Ovary (tissue), 3 donors: ENCODE results near the gene MYF6.
"Not testable (repeated sequence)": the region's sequence is repeated elsewhere in the genome, so short reads cannot be mapped to it uniquely, and the experiment has no call there.

ENCODE experiments used
- EP300 ChIP-seq: sonication (generic); formaldehyde crosslinking; IDR thresholded peaks from one replicate; pipeline ENCODE4 v1.6.1; 2017; ENCODE audit warnings: antibody characterized with exemption
- POLR2A ChIP-seq: fragments of 450-650 bp; IDR thresholded peaks from one replicate; pipeline ENCODE4 v1.6.1; 2017; ENCODE audit warnings: antibody characterized with exemption, mild to moderate bottlenecking, moderate library complexity
- TF ChIP-seq, protein P1 (sequence below), 3 donors: fragments of 450-650 bp in 2 of 3; fragments of 200-600 bp in 1 of 3; IDR thresholded peaks; one replicate each; pipeline versions ENCODE4 v1.5.1 to v1.8.0; 2016 to 2022; ENCODE audit warnings: antibody characterized with exemption in 3 of 3, mild to moderate bottlenecking in 1 of 3
- donor health status: DM: no; HTN: no; CAD: no.

DNA sequence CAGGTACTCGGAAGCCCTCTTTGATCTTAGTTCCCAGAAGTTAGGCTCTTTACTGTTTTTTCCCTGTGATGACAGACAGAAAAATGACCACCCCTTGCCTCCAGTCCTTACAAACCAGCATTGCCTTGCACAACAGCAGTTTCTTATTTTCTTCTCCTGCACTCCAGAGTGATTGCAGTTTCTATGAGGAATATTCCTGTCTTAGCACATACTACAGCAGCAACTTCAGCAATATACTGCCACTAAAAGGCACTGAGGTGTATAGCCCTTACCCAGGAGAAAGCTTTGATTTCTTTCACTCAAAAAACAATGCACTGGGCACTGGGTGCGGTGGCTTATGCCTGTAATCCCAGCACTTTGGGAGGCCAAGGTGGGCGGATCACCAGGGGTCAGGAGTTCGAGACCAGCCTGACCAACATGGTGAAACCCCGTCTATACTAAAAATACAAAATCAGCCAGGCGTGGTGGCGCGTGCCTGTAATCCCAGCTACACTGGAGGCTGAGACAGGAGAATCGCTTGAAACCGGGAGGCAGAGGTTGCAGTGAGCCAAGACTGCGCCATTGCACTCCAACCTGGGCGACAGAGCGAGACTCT is 31.3 kb upstream of the MYF6 start:
- TF ChIP-seq, protein P1, sequence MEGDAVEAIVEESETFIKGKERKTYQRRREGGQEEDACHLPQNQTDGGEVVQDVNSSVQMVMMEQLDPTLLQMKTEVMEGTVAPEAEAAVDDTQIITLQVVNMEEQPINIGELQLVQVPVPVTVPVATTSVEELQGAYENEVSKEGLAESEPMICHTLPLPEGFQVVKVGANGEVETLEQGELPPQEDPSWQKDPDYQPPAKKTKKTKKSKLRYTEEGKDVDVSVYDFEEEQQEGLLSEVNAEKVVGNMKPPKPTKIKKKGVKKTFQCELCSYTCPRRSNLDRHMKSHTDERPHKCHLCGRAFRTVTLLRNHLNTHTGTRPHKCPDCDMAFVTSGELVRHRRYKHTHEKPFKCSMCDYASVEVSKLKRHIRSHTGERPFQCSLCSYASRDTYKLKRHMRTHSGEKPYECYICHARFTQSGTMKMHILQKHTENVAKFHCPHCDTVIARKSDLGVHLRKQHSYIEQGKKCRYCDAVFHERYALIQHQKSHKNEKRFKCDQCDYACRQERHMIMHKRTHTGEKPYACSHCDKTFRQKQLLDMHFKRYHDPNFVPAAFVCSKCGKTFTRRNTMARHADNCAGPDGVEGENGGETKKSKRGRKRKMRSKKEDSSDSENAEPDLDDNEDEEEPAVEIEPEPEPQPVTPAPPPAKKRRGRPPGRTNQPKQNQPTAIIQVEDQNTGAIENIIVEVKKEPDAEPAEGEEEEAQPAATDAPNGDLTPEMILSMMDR (IDR thresholded peaks at IDR 0.05) = not testable (repeated sequence)
- TF ChIP-seq POLR2A, EP300: not testable (repeated sequence)
